Ramos (cell line): ENCODE measurements around the gene KIF3B.

Experiments
- in situ Hi-C: fragments of 300-500 bp; cut with MboI; formaldehyde crosslinking; loops from one replicate; pipeline ENCODE4 v1.14.3; 2022; ENCODE audit warnings: low sequenced_read_pairs; ENCODE audit not compliant: unreplicated experiment

The KIF3B gene

DNA sequence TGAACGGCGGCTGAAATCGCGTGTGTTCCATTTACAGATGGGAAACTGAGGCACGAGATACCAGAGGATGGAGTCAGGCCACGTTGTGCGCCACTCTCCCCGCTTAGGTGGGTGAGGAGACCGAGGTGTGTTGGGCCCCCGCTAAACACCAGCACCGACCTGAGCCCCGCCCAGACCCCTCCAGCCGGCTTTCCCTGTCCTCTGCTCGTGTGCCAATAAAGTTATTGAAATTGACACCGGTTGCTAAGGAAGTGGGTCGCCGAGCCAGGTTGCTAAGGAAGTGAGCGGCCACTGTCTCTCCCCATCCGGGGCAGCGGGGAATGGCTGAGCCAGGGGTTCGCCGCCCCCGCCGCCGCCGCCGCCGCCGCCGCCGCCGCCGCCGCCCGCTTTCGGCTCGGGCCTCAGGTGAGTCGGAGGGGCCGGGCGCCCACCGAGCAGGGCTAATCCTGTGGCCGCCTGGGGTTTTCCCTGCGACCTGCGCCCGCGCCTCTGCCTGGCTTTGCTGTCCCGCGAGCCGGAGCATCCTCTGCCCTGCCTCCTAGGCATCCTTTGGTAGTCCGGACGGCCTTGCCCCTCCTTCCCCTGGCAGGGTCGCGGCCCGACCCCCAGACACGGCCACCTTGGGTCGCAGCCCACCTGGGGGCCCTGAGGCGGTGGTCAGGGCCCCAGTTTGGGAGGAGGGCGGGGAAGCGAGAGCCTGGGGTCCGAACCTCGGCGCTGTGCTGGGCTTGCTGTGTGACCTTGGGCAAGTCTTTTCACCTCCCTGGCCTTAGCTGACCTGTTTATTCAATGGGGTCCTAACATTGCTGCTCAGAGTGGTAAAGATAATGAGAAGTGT, at the start of gene KIF3B:
Gene KIF3B, plus strand, starts transcription at position 291 of the 838 bp plus-strand sequence. CDS start 32,127 bp downstream, outside the sequence.
- in situ Hi-C loops: no loop called here

DNA sequence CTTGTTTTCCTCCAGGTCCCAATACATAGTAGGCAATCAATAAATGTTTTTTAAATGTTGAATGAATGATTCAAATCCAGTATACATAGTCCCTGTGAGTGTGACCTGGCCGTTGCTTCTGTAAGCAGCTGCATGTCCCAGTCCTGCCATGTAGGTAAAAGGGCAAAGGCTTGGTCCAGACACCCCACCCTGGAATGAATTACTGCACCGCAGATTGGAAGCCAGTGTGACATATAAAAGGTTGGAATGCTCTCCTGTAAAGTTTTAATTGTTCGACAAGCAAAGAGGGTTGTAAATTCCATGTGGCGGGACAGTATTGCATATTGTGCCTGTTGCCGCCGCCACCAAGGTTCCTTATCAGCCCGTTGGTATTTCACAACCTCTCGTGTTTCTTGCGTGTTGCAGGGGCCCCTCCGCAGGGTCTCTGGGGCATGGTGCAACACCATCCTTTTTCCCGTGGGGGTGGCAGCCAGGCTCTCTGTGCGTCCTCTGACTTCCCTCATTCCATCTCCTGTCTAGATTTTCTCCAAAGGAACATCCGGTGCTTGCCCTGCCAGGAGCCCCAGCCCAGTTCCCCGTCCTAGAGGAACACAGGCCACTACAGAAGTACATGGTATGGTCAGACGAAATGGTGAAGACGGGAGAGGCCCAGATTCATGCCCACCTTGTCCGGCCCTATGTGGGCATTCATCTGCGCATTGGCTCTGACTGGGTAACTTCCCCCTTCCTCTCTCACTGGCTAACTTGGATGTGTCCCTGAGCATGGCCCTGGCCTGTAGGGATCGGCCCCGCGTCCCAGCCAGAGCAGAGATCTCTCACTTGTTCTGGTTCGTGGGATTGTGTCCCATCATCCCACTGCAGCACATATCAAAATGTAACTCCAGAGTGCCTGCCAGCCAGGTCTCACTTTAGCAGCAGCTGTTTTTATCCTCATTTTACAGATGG, 49.4 kb upstream of the KIF3B start:
- in situ Hi-C loops: no loop called here

DNA sequence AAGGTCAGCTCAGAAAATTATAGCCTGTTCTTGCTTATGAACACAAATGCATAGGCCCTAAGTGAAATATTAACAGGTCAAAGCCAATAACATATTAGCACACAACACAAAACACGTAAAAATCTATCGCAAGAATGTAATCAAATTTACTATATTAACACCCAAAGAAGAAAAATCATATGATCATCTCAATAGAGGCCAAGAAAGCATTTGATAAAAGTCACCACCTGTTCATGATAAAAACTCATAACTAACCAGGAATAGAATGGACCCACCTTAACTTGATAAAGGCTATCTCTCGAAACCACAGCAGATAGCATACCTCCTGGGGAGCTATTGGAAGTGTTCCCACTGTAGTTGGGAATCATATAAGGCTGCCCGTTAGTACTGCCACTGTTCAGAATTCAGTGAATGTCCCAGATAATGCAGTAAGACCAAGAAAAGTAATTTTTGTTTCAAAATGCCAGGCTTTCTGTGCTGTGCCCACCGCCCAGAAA, 48.2 kb upstream of the KIF3B start:
- in situ Hi-C loops: no loop called here

DNA sequence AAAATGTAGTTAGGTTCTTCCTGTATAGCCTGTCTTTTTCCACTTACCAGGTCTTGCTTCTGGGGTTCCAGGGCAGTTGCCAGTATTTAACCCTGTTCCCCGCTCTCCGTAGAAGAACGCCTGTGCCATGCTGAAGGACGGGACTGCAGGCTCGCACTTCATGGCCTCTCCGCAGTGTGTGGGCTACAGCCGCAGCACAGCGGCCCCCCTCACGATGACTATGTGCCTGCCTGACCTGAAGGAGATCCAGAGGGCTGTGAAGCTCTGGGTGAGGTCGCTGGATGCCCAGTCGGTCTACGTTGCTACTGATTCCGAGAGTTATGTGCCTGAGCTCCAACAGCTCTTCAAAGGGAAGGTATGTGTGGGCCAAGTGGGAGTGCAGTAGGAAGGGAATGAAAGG, 46.7 kb upstream of the KIF3B start:
- in situ Hi-C loops: no loop called here

DNA sequence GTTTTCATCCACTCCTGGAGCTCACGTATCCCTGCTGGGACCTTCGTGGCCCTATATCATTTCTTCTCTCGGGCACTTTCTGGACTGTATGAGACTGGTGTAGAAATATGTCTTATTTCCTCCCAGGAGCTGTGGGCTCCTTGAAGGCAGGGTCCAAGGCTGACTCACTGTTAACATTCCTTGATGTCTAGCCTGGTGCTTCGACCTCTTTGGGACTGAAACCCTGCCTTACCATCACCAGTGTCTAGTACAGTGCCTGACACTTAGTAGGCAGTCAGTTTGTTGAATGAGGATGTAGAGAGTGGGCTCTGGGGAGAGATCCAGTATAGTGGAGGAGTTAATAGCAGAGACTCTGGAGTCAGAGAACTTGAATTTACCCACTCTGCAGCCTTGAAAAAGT, 46.2 kb upstream of the KIF3B start:
- in situ Hi-C loops: no loop called here

DNA sequence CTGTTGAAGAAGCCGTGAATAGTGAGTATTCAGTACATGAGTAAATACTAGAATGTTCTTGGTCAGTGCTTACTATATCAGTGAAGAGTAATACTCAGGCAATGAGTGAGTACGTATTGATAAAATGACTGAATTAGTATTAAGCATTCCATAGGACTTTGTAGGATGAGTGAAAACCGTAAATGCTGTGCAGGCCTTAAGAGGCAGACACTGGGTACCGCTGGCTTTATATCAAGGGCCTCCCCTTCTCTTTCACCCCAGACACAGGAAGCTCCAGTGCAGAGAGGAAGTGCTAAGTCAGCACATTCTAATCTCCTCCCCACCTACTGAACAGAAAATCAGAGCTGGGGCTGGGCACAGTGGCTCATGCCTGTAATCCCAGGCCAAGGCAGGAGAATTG, 45.6 kb upstream of the KIF3B start:
- in situ Hi-C loops: no loop called here

DNA sequence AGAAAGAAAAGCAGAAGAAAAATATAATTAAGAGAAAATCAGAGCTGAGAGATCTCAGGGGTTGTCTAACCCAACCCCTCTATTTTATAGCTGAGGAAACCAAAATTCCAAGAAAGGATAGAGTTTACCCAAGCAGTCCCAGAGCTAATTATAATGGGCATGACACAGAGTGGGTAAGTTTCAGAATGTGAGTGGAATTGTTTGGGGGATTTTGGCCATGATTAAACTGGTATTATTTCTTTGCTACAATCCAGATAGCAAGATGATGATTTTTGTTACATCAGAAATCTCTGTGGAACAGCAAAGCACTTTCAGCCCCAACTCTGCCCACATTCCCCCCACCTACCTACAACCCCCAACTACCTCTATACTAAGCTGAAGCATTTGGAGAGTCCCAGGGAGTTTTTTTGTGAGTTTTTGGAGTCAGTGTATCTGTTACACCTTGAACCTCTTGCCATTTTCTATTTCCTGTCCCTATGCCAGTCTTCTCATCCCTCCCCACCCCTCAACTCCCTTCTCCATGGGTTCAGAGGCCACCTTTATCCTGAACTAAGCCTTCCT, 45.0 kb upstream of the KIF3B start:
- in situ Hi-C loops: no loop called here

DNA sequence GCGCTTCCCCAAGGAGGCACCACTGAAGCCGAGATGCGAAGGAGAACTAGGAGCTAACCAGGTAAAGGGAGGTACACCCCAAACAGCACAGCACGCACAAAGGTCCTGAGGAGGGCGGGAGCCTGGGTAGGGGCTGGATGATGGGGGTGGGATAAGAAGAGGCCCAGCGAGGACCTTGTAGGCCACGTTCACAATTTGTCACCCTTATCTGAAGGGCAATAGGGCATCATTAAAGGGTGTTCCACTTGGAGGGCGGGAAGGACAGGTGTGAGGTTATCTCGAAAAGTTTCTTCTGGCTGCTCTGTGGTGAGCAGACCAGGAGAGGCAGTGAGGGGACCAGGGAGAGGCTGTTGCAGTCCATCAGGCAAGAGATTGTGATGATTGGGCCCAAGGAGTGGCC, 44.2 kb upstream of the KIF3B start:
- in situ Hi-C loops: no loop called here

DNA sequence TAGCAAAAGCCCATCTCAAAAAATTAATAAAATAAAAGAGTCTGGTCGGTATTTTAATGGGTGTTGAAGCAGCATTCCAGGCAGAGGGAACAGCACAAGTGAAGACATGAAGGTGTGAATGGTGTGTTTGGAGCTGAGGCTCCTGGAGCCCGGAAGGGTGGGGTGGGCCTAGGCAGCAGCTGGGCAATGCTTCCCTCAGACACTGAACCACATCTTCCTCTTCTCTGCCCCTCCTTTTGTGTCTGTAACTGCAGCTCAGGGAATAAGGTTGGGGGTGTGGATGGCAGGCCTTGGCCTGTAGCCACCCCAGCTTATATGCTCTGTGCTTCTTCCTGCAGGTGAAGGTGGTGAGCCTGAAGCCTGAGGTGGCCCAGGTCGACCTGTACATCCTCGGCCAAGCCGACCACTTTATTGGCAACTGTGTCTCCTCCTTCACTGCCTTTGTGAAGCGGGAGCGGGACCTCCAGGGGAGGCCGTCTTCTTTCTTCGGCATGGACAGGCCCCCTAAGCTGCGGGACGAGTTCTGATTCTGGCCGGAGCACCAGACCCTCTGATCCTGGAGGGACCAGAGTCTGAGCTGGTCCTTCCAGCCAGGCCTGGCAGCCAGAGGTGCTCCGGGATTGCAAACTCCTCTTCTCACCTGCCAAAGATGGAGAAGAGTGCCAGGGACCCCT, 43.2 kb upstream of the KIF3B start:
- in situ Hi-C loops: no loop called here

DNA sequence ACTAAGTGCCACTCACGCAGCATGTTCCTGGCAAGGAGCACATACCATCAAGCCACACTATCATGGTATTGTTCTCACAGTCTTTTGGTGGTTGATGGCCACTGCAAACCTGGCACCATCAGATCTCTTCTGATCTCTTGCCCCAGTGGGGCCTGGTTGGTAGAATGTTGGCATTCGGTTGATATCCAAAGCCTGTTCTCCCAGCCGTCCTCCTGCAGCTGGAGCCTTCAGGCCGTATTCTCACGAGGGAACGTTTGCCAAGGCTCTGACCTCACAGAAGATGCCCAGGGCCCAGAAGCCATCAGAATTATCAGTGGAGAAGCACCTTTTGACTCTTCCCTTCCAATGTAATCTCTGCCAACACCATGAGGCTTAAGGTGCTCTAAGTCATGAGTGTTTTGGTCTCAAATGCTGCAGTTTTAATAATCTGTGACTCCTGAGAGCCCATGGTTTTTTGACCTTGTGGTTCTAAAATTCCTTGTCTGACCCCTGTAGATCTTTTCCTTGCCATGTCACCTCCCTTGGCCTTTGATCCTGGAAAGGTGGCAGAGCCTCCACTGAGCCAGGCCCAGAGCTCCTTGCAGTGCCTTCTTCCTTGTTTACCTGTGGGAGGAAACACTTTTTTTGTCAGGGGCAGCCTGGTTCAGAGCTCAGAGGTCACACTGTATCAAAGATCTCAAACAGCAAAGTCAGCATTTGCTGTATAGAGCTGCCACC, 42.0 kb upstream of the KIF3B start:
- in situ Hi-C loops: no loop called here

DNA sequence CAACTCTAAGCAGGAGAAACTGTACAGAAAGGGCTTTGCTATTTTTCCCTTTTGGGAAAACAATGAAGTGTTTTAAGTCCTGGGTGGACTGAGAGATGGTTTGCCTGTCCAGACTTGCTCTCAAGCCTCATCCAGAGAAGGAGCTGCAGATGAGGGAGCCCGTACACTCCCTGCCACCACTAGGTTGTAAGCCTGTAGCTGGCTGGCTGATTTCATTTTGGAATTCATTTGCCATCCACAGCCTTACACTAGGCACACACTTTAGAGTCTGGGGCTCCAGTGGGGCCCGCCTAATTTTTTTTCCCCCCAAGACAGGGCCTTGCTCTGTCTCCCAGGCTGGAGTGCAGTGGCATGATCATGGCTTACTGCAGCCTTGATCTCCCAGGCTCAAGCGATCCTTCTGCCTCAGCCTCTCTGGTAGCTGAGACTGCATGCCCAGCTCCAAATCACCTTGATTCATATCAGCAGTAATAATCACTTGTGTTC, 41.4 kb upstream of the KIF3B start:
- in situ Hi-C loops: no loop called here

DNA sequence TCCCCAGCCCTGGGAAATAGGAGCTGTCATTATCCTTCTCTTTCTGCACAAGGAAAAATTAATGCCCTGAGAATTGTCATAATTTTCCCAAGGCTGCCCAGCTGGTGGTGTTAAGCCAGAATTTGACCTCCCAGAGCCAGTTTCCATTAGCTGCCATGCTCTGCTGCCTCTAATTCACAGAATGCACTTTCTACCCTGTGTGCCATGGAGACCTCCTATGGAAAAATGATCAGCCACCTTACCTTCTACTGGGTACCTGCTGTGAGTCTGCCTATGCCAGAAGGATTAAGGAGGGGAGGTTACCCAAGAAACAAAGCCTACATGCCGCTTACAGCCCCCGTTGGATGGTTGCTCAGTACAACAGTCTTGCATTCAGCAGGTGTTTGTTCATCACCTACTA, 40.6 kb upstream of the KIF3B start:
- in situ Hi-C loops: no loop called here

DNA sequence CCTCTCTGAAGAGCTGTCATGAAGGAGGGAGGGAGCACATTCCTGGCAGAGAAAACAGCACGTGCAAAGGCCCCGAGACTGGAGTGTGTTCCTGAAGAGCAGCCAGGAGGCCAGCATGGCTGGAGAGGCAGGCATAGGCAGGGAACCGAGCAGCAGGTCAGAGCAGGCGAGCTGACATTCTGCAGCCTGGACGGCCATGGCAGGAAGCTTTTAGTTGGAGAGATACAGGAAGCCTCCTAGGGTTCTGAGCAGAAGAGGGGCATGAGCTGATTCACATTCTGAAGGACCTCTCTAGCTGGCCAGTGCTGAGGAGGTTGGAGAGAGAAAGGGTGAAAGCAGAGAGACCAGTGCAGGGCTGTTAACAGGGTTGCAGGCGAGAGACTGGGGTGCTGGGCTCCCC, 40.0 kb upstream of the KIF3B start:
- in situ Hi-C loops: no loop called here

DNA sequence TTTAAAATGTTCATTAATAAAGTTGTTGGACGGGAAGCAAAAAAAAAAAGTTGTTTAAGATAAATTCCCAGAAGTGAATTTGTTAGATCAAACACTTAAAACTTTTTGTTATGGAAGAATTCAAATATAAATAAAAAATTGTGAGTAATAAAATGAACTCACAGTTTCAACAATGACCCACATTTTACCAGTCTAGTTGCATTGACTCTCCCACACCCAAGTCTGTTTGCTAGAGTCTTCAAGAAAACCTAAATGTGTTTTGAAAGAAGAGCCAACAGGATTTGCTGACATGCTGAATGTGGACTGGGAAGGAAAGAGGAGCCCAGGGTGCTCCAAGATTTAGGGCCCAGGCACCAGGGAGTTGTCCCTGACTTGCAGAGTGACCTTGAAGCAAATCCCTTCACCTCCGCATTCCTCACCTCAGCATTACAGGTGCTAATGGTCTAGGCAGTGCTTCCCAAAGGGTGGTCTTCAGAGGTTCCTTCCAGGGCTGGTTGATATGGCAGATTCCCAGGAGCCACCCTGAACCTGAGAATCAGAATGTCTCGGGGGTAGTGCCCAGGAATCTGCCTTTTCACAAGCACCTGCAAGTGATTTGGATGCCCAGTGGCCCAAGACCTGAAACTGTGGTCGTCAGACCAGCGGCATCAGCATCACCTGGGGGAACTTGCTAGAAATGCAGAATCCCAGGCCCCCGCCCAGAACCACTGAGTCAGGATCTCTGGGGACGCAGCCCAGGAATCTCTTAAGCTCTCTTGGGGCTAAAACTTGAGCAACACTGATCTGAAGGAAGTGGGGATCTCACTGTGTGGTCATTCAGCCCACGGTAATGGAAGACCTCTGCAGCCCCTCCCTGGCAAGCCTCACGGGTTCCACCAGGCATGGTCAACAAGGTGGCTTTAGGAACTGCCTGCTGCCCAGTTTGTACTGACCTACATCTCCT, 38.7 kb upstream of the KIF3B start:
- in situ Hi-C loops: no loop called here

DNA sequence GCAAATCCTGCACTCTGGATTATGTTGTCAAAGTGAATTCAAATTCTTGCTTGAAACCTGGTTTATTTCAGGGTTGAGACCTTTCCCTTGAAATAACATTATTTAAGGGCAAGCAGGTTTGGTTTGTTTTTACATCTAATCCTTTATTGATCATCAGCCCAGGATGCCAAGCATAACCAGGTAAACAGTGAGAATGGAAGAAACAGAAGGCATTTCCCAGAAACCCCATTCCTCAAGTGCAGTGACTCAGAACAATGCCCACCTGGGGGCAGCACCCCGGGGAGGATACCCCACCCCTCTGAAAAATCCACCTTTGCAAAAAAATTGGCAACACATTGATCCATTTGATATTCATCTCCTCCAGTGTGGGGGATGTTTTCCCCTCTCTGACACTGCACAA, 37.2 kb upstream of the KIF3B start:
- in situ Hi-C loops: no loop called here

DNA sequence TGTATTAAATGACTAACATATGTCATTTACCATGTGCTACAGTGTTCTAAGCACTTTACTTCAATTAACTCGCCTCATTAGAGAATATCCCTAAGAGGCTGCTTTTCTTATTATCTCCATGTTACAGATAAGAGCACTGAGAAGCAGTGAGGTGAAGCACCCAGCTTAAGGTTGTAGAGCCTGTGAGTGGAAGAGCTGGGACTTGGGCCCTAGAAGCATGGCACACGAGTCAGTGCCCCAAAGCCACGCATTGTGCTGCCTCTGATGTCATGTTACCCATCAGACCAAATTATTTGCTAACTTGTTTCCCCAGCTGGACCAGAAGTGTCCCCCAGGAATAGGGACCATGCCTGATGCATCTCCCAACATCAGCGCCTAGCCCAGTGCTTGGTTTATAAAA, 35.6 kb upstream of the KIF3B start:
- in situ Hi-C loops: no loop called here

DNA sequence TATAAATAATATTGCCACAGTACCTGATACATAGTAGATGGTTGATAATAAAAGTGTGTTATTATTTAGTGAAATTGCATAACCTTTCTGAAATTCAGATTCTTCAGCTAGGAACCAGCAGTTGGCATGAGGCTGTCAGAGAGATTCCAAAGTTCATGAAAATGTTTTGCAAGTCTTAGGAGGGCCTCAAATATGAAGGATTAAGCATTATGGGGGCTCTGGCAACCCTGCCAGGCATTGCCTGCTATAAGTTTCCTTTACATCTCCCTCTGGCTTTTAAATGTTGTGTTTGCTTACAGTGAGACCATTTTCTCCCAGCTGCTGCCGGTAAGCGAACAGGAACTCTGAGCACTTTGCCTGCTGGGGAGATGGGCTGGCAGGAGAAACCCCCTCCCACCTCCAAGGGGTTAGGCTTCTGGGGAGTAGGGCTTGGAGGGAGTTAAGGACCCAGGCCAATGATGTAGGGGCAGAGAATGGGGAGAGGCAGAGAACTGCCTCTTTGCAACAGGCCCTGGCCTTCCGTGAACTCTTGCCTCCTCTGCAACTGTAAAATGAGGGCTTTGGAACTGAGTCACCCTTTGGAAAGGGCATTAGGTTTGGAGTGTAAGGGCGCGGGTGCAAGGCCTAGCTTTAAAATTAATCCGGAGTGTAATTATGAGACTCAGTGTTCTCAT, 33.2 kb upstream of the KIF3B start:
- in situ Hi-C loops: no loop called here

DNA sequence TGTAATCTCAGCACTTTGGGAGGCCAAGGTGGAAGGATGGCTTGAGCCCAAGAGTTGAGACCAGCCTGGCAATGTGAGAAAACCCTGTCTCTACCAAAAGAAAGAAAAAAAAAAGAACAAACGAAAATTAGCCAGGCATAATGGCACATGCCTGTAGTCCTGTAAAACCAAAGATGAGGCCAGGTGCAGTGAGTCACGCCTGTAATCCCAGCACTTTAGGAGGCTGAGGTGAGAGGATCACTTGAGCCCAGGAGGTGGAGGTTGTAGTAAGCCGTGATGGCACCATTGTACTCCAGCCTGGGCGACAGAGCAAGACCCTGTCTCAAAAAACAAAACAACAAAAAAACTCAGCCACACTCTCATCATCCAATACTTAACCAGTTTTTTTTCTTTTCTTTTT, 32.5 kb upstream of the KIF3B start:
- in situ Hi-C loops: no loop called here
